HL-60 (cell line): ENCODE data around the gene ZBTB46.

Experiments used
- DNase-seq, 2 experiments: peaks; one replicate each; pipeline ENCODE4 v3.0.0-alpha.2; 2010 to 2020; ENCODE audit warnings: low read depth in 1 of 2, low spot score in 1 of 2
- H3K27ac ChIP-seq: fragments of 250-450 bp; sonication (Bioruptor Pico); replicated peaks from 2 replicates; pipeline ENCODE4 v1.5.1; 2020; ENCODE audit warnings: mild to moderate bottlenecking, moderate library complexity
- H3K27me3 ChIP-seq: fragments of 250-450 bp; sonication (Bioruptor Pico); 2 replicates; pipeline ENCODE4 v1.5.1; 2021; ENCODE audit warnings: mild to moderate bottlenecking, moderate library complexity; ENCODE audit not compliant: insufficient read depth, poor library complexity, severe bottlenecking
- H3K4me3 ChIP-seq: replicated peaks from 2 replicates; pipeline ENCODE4 v1.5.1; 2011; ENCODE audit warnings: mild to moderate bottlenecking, control low read depth, low read length; ENCODE audit not compliant: insufficient read depth
- CTCF ChIP-seq: IDR thresholded peaks from one replicate; pipeline ENCODE4 v1.5.1; 2011; ENCODE audit warnings: low read length, control low read depth, inconsistent platforms; ENCODE audit not compliant: insufficient read depth
- GABPA ChIP-seq: IDR thresholded peaks from 2 replicates; pipeline ENCODE4 v1.6.1; 2012; ENCODE audit warnings: low read depth
- POLR2AphosphoS5 ChIP-seq: IDR thresholded peaks from 2 replicates; pipeline ENCODE4 v1.6.1; 2012; ENCODE audit warnings: low read depth
- REST ChIP-seq: IDR thresholded peaks from 2 replicates; pipeline ENCODE4 v1.6.1; 2012; ENCODE audit warnings: low read depth; ENCODE audit not compliant: insufficient replicate concordance
- SPI1 ChIP-seq: IDR thresholded peaks from 2 replicates; pipeline ENCODE4 v1.6.1; 2012; ENCODE audit warnings: low read depth, mild to moderate bottlenecking, borderline replicate concordance

The ZBTB46 gene

GRCh38 chr20:63718996-63719395, 112.1 kb downstream of the ZBTB46 start:
- DNase-seq = no peak
- no peaks in the 10 kb centered on the region for H3K27me3 ChIP-seq
- H3K4me3 ChIP-seq = no peak overlapping the region
- TF ChIP-seq SPI1 = no peak
- TF ChIP-seq CTCF = no peak
- TF ChIP-seq REST = no peak
- no peak for TF ChIP-seq POLR2AphosphoS5
- TF ChIP-seq GABPA = no peak
- H3K27ac ChIP-seq = no peak overlapping the region

- DNase-seq = no peak
- Histone ChIP-seq H3K27me3 (no peaks in the 10 kb centered on the region), H3K27ac (no peak overlapping the region), H3K4me3 (no peak overlapping the region)
- TF ChIP-seq REST = no peak
- TF ChIP-seq SPI1 = no peak
- no peak for TF ChIP-seq CTCF
- no peak for TF ChIP-seq POLR2AphosphoS5
- TF ChIP-seq GABPA = no peak
Measured at GRCh38 chr20:63714858-63715257, 116.2 kb downstream of the ZBTB46 start.

GRCh38 chr20:63712191-63712590, 118.9 kb downstream of the ZBTB46 start:
- H3K4me3 ChIP-seq = no peak overlapping the region
- no peak for DNase-seq
- no peaks in the 10 kb centered on the region for H3K27me3 ChIP-seq
- TF ChIP-seq GABPA = no peak
- TF ChIP-seq REST = no peak
- no peak for TF ChIP-seq SPI1
- TF ChIP-seq CTCF = no peak
- no peak for TF ChIP-seq POLR2AphosphoS5
- H3K27ac ChIP-seq = no peak overlapping the region
